DOHH2 (cell line): ENCODE measurements around the gene NTPCR.

Experiments
- CTCF ChIP-seq: fragments of 200-600 bp; sonication (generic); IDR thresholded peaks from one replicate; pipeline ENCODE4 v1.5.1; 2014; ENCODE audit warnings: antibody characterized with exemption, mild to moderate bottlenecking, low read depth, low read length; ENCODE audit not compliant: poor library complexity, severe bottlenecking
- EZH2phosphoT487 ChIP-seq: fragments of 200-600 bp; sonication (generic); IDR thresholded peaks from 2 replicates; pipeline ENCODE4 v1.6.1; 2017; ENCODE audit warnings: borderline replicate concordance, mild to moderate bottlenecking, antibody characterized with exemption, low read length, moderate library complexity, mixed read lengths

GRCh38 chr1:232996143-232996542, 45.7 kb downstream of the NTPCR start:
- TF ChIP-seq CTCF: no peak
- TF ChIP-seq EZH2phosphoT487: no peak
